GM23338 (cell line): ENCODE data around the gene GGA1. TPM values are rescaled to one million over a fixed set of nuclear protein-coding genes. Genes with fewer than 3 reads are reported as not detected.

Experiments
- ATAC-seq: fragments of 200-7000 bp; cut with Tn5 transposase; 3 replicates; pipeline ENCODE4 v1.9.1; 2020
- DNase-seq: peaks from one replicate; pipeline ENCODE4 v3.0.0-alpha.2; 2015; ENCODE audit warnings: low spot score
- H2AFZ ChIP-seq: fragments of 200-600 bp; sonication (generic); 2 replicates; pipeline ENCODE4 v1.8.0; 2016; ENCODE audit warnings: antibody characterized with exemption, mild to moderate bottlenecking, moderate library complexity
- H3F3A ChIP-seq: fragments of 200-600 bp; sonication (generic); replicated peaks from 2 replicates; pipeline ENCODE4 v1.8.0; 2017; ENCODE audit warnings: antibody characterized with exemption, mixed run types, low read depth
- H3K27ac ChIP-seq: fragments of 200-600 bp; sonication (generic); 2 replicates; pipeline ENCODE4 v1.6.1; 2016; ENCODE audit warnings: low read depth
- H3K27me3 ChIP-seq: fragments of 200-600 bp; sonication (generic); 2 replicates; pipeline ENCODE4 v1.8.0; 2016; ENCODE audit warnings: mild to moderate bottlenecking, mixed run types, moderate library complexity; ENCODE audit not compliant: insufficient read depth
- H3K36me3 ChIP-seq: fragments of 200-600 bp; sonication (generic); 2 replicates; pipeline ENCODE4 v1.8.0; 2016; ENCODE audit warnings: mild to moderate bottlenecking; ENCODE audit not compliant: insufficient read depth
- H3K4me1 ChIP-seq: fragments of 200-600 bp; sonication (generic); 2 replicates; pipeline ENCODE4 v1.8.0; 2016; ENCODE audit warnings: mild to moderate bottlenecking, moderate library complexity; ENCODE audit not compliant: insufficient read depth
- H3K4me2 ChIP-seq: fragments of 200-600 bp; sonication (generic); 2 replicates; pipeline ENCODE4 v1.7.1; 2017; ENCODE audit warnings: mixed run types
- H3K4me3 ChIP-seq: fragments of 200-600 bp; sonication (generic); 2 replicates; pipeline ENCODE4 v1.6.1; 2016; ENCODE audit warnings: mixed run types
- H3K79me2 ChIP-seq: fragments of 200-600 bp; sonication (generic); replicated peaks from 2 replicates; pipeline ENCODE4 v1.8.0; 2017; ENCODE audit warnings: mild to moderate bottlenecking; ENCODE audit not compliant: insufficient read depth
- H3K9me2 ChIP-seq: fragments of 200-600 bp; sonication (generic); 2 replicates; pipeline ENCODE4 v1.8.0; 2017; ENCODE audit not compliant: insufficient read depth
- H4K20me1 ChIP-seq: fragments of 200-600 bp; sonication (generic); replicated peaks from 2 replicates; pipeline ENCODE4 v1.8.0; 2017; ENCODE audit warnings: mild to moderate bottlenecking; ENCODE audit not compliant: insufficient read depth
- H3K27ac Mint-ChIP-seq: 2 replicates; pipeline ENCODE4 v1.8.0; 2020; ENCODE audit warnings: inconsistent platforms, mild to moderate bottlenecking, moderate library complexity, mixed read lengths
- H3K27me3 Mint-ChIP-seq: 3 replicates; pipeline ENCODE4 v1.8.0; 2022; ENCODE audit warnings: low read depth, mild to moderate bottlenecking, moderate library complexity, mixed read lengths, inconsistent platforms; ENCODE audit not compliant: insufficient read depth, poor library complexity
- H3K36me3 Mint-ChIP-seq: 3 replicates; pipeline ENCODE4 v1.8.0; 2021; ENCODE audit warnings: low read depth, mild to moderate bottlenecking, inconsistent platforms, moderate library complexity, mixed read lengths
- H3K4me1 Mint-ChIP-seq: 3 replicates; pipeline ENCODE4 v1.8.0; 2020; ENCODE audit warnings: mild to moderate bottlenecking, inconsistent platforms, mixed read lengths
- H3K4me3 Mint-ChIP-seq: 3 replicates; pipeline ENCODE4 v1.8.0; 2021; ENCODE audit warnings: moderate library complexity, mild to moderate bottlenecking, inconsistent platforms, mixed read lengths
- H3K9me3 Mint-ChIP-seq: 3 replicates; pipeline ENCODE4 v1.8.0; 2020; ENCODE audit warnings: moderate library complexity, mild to moderate bottlenecking, inconsistent platforms, mixed read lengths
- ETS1 ChIP-seq: IDR thresholded peaks from 2 replicates; pipeline ENCODE4 v1.6.1; 2016; ENCODE audit warnings: antibody characterized with exemption
- EZH2 ChIP-seq: fragments of 200-600 bp; sonication (generic); IDR thresholded peaks from one replicate; pipeline ENCODE4 v1.8.0; 2017; ENCODE audit warnings: antibody characterized with exemption, mild to moderate bottlenecking, low read depth; ENCODE audit not compliant: unreplicated experiment
- polyA plus RNA-seq: library from polyadenylated mRNA; unstranded; fragments of >200 nt; fragmentation: Nextera tagmentation; extraction: Ambion mirVana; gene quantifications from 2 replicates; pipeline ENCODE4 v1.2.1, GENCODE V29; 2016
- total RNA-seq: library from RNA; depleted of rRNA; stranded (reverse); fragments of >200 nt; shearing (Covaris generic); gene quantifications from 2 replicates; pipeline ENCODE4 v1.2.3, GENCODE V29; 2014
- TF ChIP-seq, protein P1 (sequence below): fragments of 250-450 bp; sonication (Bioruptor Pico); IDR thresholded peaks from 2 replicates; pipeline ENCODE4 v1.5.0; 2020; ENCODE audit warnings: mild to moderate bottlenecking, moderate library complexity

The GGA1 gene
- total and polyA plus RNA-seq, 2 experiments from 2014 or later, result 36.9 to 57.1 TPM

GRCh38 chr22:37582526-37582925, 26.1 kb upstream of the GGA1 start (continued):
- TF ChIP-seq, protein P1, sequence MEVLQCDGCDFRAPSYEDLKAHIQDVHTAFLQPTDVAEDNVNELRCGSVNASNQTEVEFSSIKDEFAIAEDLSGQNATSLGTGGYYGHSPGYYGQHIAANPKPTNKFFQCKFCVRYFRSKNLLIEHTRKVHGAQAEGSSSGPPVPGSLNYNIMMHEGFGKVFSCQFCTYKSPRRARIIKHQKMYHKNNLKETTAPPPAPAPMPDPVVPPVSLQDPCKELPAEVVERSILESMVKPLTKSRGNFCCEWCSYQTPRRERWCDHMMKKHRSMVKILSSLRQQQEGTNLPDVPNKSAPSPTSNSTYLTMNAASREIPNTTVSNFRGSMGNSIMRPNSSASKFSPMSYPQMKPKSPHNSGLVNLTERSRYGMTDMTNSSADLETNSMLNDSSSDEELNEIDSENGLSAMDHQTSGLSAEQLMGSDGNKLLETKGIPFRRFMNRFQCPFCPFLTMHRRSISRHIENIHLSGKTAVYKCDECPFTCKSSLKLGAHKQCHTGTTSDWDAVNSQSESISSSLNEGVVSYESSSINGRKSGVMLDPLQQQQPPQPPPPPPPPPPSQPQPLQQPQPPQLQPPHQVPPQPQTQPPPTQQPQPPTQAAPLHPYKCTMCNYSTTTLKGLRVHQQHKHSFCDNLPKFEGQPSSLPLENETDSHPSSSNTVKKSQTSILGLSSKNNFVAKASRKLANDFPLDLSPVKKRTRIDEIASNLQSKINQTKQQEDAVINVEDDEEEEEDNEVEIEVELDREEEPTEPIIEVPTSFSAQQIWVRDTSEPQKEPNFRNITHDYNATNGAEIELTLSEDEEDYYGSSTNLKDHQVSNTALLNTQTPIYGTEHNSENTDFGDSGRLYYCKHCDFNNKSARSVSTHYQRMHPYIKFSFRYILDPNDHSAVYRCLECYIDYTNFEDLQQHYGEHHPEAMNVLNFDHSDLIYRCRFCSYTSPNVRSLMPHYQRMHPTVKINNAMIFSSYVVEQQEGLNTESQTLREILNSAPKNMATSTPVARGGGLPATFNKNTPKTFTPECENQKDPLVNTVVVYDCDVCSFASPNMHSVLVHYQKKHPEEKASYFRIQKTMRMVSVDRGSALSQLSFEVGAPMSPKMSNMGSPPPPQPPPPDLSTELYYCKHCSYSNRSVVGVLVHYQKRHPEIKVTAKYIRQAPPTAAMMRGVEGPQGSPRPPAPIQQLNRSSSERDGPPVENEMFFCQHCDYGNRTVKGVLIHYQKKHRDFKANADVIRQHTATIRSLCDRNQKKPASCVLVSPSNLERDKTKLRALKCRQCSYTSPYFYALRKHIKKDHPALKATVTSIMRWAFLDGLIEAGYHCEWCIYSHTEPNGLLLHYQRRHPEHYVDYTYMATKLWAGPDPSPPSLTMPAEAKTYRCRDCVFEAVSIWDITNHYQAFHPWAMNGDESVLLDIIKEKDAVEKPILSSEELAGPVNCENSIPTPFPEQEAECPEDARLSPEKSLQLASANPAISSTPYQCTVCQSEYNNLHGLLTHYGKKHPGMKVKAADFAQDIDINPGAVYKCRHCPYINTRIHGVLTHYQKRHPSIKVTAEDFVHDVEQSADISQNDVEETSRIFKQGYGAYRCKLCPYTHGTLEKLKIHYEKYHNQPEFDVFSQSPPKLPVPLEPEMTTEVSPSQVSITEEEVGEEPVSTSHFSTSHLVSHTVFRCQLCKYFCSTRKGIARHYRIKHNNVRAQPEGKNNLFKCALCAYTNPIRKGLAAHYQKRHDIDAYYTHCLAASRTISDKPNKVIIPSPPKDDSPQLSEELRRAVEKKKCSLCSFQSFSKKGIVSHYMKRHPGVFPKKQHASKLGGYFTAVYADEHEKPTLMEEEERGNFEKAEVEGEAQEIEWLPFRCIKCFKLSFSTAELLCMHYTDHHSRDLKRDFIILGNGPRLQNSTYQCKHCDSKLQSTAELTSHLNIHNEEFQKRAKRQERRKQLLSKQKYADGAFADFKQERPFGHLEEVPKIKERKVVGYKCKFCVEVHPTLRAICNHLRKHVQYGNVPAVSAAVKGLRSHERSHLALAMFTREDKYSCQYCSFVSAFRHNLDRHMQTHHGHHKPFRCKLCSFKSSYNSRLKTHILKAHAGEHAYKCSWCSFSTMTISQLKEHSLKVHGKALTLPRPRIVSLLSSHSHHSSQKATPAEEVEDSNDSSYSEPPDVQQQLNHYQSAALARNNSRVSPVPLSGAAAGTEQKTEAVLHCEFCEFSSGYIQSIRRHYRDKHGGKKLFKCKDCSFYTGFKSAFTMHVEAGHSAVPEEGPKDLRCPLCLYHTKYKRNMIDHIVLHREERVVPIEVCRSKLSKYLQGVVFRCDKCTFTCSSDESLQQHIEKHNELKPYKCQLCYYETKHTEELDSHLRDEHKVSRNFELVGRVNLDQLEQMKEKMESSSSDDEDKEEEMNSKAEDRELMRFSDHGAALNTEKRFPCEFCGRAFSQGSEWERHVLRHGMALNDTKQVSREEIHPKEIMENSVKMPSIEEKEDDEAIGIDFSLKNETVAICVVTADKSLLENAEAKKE (CRISPR knock-in tag), result no peak
- TF ChIP-seq EZH2, result no peak

- no peaks in the 10 kb centered on the region for H3K36me3 ChIP-seq
- H3K27ac Mint-ChIP-seq, result no peak overlapping the region
- peaks cover 8% of the 10 kb centered on the region for H3K4me1 ChIP-seq
- H3K4me3 ChIP-seq, result no peak overlapping the region
- no peaks in the 10 kb centered on the region for H3K9me3 Mint-ChIP-seq
- H3K27me3 Mint-ChIP-seq, result peaks cover 10% of the 10 kb centered on the region
- no peak overlapping the region for H3K4me3 Mint-ChIP-seq
- H3K27me3 ChIP-seq, result no peaks in the 10 kb centered on the region
- no peaks in the 10 kb centered on the region for H3K36me3 Mint-ChIP-seq
- DNase-seq, result no peak
- H2AFZ ChIP-seq, result peak overlapping the region; percentile 2
- no peak overlapping the region for H3K27ac ChIP-seq
- no peak overlapping the region for H3K4me2 ChIP-seq
- H3K4me1 Mint-ChIP-seq, result peaks cover 12% of the 10 kb centered on the region
- no peaks in the 10 kb centered on the region for H3K9me2 ChIP-seq
- H4K20me1 ChIP-seq, result no peaks in the 10 kb centered on the region
- ATAC-seq, result no peak
- H3K79me2 ChIP-seq, result no peaks in the 10 kb centered on the region
- TF ChIP-seq ETS1, result no peak
- H3F3A ChIP-seq, result no peaks in the 10 kb centered on the region
These were observed 20.0 kb upstream of the GGA1 start for GRCh38 chr22:37588546-37589215.
